Liver (tissue), 9 donors: ENCODE data around the gene RHOH. TPM values are rescaled to one million over a fixed set of nuclear protein-coding genes. Genes with fewer than 3 reads are reported as not detected.

Source experiments
- DNase-seq: peaks from one replicate; pipeline ENCODE4 v3.0.0-alpha.2; 2017; ENCODE audit warnings: low spot score
- H3K27ac ChIP-seq, 2 donors: one replicate each; pipeline ENCODE4 v1.7.0; 2013; ENCODE audit warnings: inconsistent platforms in 2 of 2, low read length in 2 of 2, control low read depth in 1 of 2, low read depth in 1 of 2, mild to moderate bottlenecking in 1 of 2
- H3K27me3 ChIP-seq, 4 donors: one replicate each; pipeline versions ENCODE4 v1.6.1 to v1.7.0; 2013; ENCODE audit warnings: low read length in 3 of 4, inconsistent platforms in 1 of 4, mild to moderate bottlenecking in 1 of 4, moderate library complexity in 1 of 4; ENCODE audit not compliant: control insufficient read depth in 4 of 4, insufficient read depth in 4 of 4
- H3K36me3 ChIP-seq, 4 donors: one replicate each; pipeline versions ENCODE4 v1.6.1 to v1.7.0; 2013; ENCODE audit warnings: low read length in 3 of 4, mild to moderate bottlenecking in 3 of 4, low read depth in 1 of 4, moderate library complexity in 1 of 4; ENCODE audit not compliant: control insufficient read depth in 4 of 4, insufficient read depth in 3 of 4
- H3K4me1 ChIP-seq, 4 donors: one replicate each; pipeline versions ENCODE4 v1.6.1 to v1.7.0; 2013; ENCODE audit warnings: low read length in 3 of 4, mild to moderate bottlenecking in 3 of 4, moderate library complexity in 1 of 4; ENCODE audit not compliant: control insufficient read depth in 4 of 4, insufficient read depth in 4 of 4
- H3K4me3 ChIP-seq, 3 donors: one replicate each; pipeline versions ENCODE4 v1.6.1 to v1.7.0; 2013; ENCODE audit warnings: low read length in 3 of 3, control low read depth in 1 of 3, low read depth in 1 of 3, mild to moderate bottlenecking in 1 of 3
- H3K9ac ChIP-seq, 2 donors: one replicate each; pipeline ENCODE4 v1.7.0; 2013; ENCODE audit warnings: low read length in 2 of 2, mild to moderate bottlenecking in 2 of 2, moderate library complexity in 2 of 2, control low read depth in 1 of 2, low read depth in 1 of 2
- H3K9me3 ChIP-seq, 4 donors: one replicate each; pipeline versions ENCODE4 v1.6.1 to v1.7.0; 2013; ENCODE audit warnings: low read length in 3 of 4; ENCODE audit not compliant: control insufficient read depth in 4 of 4
- EGR1 ChIP-seq, 2 donors: IDR thresholded peaks; 2 replicates each; pipeline ENCODE4 v1.6.1; 2016 to 2018; ENCODE audit warnings: antibody characterized with exemption in 2 of 2, low read depth in 2 of 2
- FOXA1 ChIP-seq: IDR thresholded peaks from 2 replicates; pipeline ENCODE4 v1.6.1; 2016; ENCODE audit warnings: antibody characterized with exemption
- FOXA2 ChIP-seq: IDR thresholded peaks from 2 replicates; pipeline ENCODE4 v1.6.1; 2016; ENCODE audit warnings: antibody characterized with exemption
- GABPA ChIP-seq, 2 donors: IDR thresholded peaks in 1 of 2; conservative IDR thresholded peaks in 1 of 2; 2 replicates each; pipeline ENCODE4 v1.6.1; 2016; ENCODE audit warnings: antibody characterized with exemption in 2 of 2, mild to moderate bottlenecking in 1 of 2, moderate library complexity in 1 of 2
- HNF4A ChIP-seq, 2 donors: conservative IDR thresholded peaks; 2 replicates each; pipeline ENCODE4 v1.6.1; 2016; ENCODE audit warnings: antibody characterized with exemption in 2 of 2, mild to moderate bottlenecking in 2 of 2
- HNF4G ChIP-seq: IDR thresholded peaks from 2 replicates; pipeline ENCODE4 v1.6.1; 2016; ENCODE audit warnings: antibody characterized with exemption
- JUND ChIP-seq, 2 donors: IDR thresholded peaks; 2 replicates each; pipeline ENCODE4 v1.6.1; 2016; ENCODE audit warnings: antibody characterized with exemption in 2 of 2
- NR2F2 ChIP-seq: IDR thresholded peaks from 2 replicates; pipeline ENCODE4 v1.6.1; 2016; ENCODE audit warnings: antibody characterized with exemption
- RAD21 ChIP-seq, 2 donors: IDR thresholded peaks; 2 replicates each; pipeline ENCODE4 v1.6.1; 2016; ENCODE audit warnings: antibody characterized with exemption in 2 of 2, mild to moderate bottlenecking in 2 of 2
- RXRA ChIP-seq, 2 donors: IDR thresholded peaks; 2 replicates each; pipeline ENCODE4 v1.6.1; 2017 to 2018; ENCODE audit warnings: antibody characterized with exemption in 2 of 2, mild to moderate bottlenecking in 1 of 2
- SP1 ChIP-seq: IDR thresholded peaks from 2 replicates; pipeline ENCODE4 v1.6.1; 2018; ENCODE audit warnings: antibody characterized with exemption, mild to moderate bottlenecking
- TAF1 ChIP-seq: conservative IDR thresholded peaks from 2 replicates; pipeline ENCODE4 v1.6.1; 2016; ENCODE audit warnings: antibody characterized with exemption, mild to moderate bottlenecking
- YY1 ChIP-seq: IDR thresholded peaks from 2 replicates; pipeline ENCODE4 v1.6.1; 2016; ENCODE audit warnings: antibody characterized with exemption, mild to moderate bottlenecking
- WGBS: extraction: QIAGEN DNeasy Blood & Tissue Kit; methylation state at CpG from one replicate; pipeline ENCODE4 v1.1.7; 2013; 5-methylcytosine and 5-hydroxymethylcytosine counted together
- polyA plus RNA-seq, 2 donors: library from polyadenylated mRNA; stranded (reverse) in 1 of 2; unstranded in 1 of 2; fragments of 200-250 nt in 1 of 2; fragments of >200 nt in 1 of 2; fragmentation: Nextera tagmentation in 1 of 2; extraction: Ambion mirVana in 1 of 2; gene quantifications; one replicate each; pipeline versions ENCODE4 v1.2.1 to v1.2.3, GENCODE V29; 2013 to 2015
- total RNA-seq, 2 donors: library from RNA; depleted of rRNA; stranded (reverse); fragments of >200 nt; gene quantifications; one replicate each; pipeline ENCODE4 v1.2.3, GENCODE V29; 2014
- TF ChIP-seq, protein P1 (sequence below): IDR thresholded peaks from 2 replicates; pipeline ENCODE4 v1.6.1; 2016; ENCODE audit warnings: antibody characterized with exemption
- TF ChIP-seq, protein P2 (sequence below): IDR thresholded peaks from 2 replicates; pipeline ENCODE4 v1.6.1; 2016; ENCODE audit warnings: antibody characterized with exemption
- TF ChIP-seq, protein P3 (sequence below): fragments of 150-350 bp; IDR thresholded peaks from 2 replicates; pipeline ENCODE4 v1.5.1; 2017; ENCODE audit warnings: improper control_type of control experiment, low read depth, low read length; ENCODE audit not compliant: missing input control
- TF ChIP-seq, protein P4 (sequence below): IDR thresholded peaks from 2 replicates; pipeline ENCODE4 v1.6.1; 2016; ENCODE audit warnings: antibody characterized with exemption
- TF ChIP-seq, protein P5 (sequence below): IDR thresholded peaks from 2 replicates; pipeline ENCODE4 v1.6.1; 2016; ENCODE audit warnings: antibody characterized with exemption, mild to moderate bottlenecking
- donor health status: healthy.
- donor health status: healthy.
- donor health status: healthy.
- donor health status: healthy.
- donor health status: healthy.

RHOH gene
- total and polyA plus RNA-seq, 4 donors: 0.56 to 2.3 (median 1.3) TPM

DNA sequence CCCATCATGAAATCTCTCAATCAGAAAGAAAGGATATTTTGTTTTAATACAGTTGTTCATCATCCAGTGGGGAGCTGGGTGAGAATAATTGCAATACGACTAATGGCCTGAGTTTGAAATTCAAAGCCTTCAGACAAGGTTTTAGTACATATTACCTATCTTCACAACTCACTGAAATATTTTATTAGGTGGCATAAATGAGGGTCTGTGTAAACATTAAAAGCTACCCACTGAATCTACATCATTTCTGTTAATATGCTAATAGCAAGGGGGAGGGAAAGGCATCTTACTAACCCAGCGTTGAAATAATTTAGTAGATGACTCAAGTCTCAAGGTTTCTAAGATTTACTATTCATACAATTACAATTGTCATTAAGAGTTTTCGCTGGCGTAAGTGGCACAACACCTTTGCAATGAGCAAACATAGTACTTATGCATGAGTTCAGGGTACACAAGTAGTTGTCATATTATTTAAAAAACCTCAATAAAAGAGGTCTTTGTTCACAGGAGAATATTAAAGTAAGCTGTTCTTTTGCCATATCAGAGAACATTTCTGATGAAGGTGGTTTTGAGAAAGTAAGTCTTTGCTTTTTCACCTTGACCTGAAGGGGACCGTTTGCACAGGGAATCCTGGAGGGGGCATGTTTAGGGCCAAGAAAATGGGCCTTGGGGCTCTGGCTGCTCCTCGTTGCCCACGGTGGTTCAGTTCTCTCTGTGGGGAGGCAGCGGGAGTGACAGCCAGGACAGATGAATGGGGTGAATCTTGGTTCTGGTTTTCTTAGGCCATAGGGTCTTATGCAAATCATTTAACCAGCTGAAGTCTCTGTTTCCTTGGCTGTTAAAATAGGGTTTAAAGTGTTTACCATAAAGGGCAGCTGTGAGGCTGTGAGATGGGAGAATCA, 4.5 kb upstream of the RHOH start:
- no peak overlapping the region for H3K4me3 ChIP-seq
- no peaks in the 10 kb centered on the region for H3K36me3 ChIP-seq
- no peak overlapping the region for H3K9ac ChIP-seq
- no peak overlapping the region for H3K27ac ChIP-seq
- no peaks in the 10 kb centered on the region for H3K27me3 ChIP-seq
- WGBS: 80% methylated on average over 8 of the region's 8 CpGs
- no peak for DNase-seq
- H3K9me3 ChIP-seq: no peaks in the 10 kb centered on the region
- peaks cover 0 to 15% (median 6%) of the 10 kb centered on the region in 4 donors for H3K4me1 ChIP-seq
- TF ChIP-seq GABPA (IDR thresholded peaks at IDR 0.05 in 1 of 2, conservative IDR thresholded peaks at IDR 0.05 in 1 of 2) (no peak), HNF4G (no peak), RAD21 (IDR thresholded peaks at IDR 0.05) (no peak), YY1 (no peak), RXRA (IDR thresholded peaks at IDR 0.05) (no peak), FOXA2 (no peak), TAF1 (no peak), HNF4A (conservative IDR thresholded peaks at IDR 0.05) (no peak), JUND (IDR thresholded peaks at IDR 0.05) (no peak), EGR1 (IDR thresholded peaks at IDR 0.05; ENCODE audit: low read depth in 2 of 2) (no peak), FOXA1 (no peak), SP1 (no peak), NR2F2 (no peak)
- TF ChIP-seq, protein P1, sequence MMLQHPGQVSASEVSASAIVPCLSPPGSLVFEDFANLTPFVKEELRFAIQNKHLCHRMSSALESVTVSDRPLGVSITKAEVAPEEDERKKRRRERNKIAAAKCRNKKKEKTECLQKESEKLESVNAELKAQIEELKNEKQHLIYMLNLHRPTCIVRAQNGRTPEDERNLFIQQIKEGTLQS: no peak
- TF ChIP-seq, protein P2, sequence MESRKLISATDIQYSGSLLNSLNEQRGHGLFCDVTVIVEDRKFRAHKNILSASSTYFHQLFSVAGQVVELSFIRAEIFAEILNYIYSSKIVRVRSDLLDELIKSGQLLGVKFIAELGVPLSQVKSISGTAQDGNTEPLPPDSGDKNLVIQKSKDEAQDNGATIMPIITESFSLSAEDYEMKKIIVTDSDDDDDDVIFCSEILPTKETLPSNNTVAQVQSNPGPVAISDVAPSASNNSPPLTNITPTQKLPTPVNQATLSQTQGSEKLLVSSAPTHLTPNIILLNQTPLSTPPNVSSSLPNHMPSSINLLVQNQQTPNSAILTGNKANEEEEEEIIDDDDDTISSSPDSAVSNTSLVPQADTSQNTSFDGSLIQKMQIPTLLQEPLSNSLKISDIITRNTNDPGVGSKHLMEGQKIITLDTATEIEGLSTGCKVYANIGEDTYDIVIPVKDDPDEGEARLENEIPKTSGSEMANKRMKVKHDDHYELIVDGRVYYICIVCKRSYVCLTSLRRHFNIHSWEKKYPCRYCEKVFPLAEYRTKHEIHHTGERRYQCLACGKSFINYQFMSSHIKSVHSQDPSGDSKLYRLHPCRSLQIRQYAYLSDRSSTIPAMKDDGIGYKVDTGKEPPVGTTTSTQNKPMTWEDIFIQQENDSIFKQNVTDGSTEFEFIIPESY: no peak
- TF ChIP-seq, protein P3, sequence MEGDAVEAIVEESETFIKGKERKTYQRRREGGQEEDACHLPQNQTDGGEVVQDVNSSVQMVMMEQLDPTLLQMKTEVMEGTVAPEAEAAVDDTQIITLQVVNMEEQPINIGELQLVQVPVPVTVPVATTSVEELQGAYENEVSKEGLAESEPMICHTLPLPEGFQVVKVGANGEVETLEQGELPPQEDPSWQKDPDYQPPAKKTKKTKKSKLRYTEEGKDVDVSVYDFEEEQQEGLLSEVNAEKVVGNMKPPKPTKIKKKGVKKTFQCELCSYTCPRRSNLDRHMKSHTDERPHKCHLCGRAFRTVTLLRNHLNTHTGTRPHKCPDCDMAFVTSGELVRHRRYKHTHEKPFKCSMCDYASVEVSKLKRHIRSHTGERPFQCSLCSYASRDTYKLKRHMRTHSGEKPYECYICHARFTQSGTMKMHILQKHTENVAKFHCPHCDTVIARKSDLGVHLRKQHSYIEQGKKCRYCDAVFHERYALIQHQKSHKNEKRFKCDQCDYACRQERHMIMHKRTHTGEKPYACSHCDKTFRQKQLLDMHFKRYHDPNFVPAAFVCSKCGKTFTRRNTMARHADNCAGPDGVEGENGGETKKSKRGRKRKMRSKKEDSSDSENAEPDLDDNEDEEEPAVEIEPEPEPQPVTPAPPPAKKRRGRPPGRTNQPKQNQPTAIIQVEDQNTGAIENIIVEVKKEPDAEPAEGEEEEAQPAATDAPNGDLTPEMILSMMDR: no peak
- TF ChIP-seq, protein P4, sequence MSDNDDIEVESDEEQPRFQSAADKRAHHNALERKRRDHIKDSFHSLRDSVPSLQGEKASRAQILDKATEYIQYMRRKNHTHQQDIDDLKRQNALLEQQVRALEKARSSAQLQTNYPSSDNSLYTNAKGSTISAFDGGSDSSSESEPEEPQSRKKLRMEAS: no peak
- TF ChIP-seq, protein P5, sequence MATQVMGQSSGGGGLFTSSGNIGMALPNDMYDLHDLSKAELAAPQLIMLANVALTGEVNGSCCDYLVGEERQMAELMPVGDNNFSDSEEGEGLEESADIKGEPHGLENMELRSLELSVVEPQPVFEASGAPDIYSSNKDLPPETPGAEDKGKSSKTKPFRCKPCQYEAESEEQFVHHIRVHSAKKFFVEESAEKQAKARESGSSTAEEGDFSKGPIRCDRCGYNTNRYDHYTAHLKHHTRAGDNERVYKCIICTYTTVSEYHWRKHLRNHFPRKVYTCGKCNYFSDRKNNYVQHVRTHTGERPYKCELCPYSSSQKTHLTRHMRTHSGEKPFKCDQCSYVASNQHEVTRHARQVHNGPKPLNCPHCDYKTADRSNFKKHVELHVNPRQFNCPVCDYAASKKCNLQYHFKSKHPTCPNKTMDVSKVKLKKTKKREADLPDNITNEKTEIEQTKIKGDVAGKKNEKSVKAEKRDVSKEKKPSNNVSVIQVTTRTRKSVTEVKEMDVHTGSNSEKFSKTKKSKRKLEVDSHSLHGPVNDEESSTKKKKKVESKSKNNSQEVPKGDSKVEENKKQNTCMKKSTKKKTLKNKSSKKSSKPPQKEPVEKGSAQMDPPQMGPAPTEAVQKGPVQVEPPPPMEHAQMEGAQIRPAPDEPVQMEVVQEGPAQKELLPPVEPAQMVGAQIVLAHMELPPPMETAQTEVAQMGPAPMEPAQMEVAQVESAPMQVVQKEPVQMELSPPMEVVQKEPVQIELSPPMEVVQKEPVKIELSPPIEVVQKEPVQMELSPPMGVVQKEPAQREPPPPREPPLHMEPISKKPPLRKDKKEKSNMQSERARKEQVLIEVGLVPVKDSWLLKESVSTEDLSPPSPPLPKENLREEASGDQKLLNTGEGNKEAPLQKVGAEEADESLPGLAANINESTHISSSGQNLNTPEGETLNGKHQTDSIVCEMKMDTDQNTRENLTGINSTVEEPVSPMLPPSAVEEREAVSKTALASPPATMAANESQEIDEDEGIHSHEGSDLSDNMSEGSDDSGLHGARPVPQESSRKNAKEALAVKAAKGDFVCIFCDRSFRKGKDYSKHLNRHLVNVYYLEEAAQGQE: no peak
